ENCODE measurements around the gene PDE11A.

Gene PDE11A

DNA sequence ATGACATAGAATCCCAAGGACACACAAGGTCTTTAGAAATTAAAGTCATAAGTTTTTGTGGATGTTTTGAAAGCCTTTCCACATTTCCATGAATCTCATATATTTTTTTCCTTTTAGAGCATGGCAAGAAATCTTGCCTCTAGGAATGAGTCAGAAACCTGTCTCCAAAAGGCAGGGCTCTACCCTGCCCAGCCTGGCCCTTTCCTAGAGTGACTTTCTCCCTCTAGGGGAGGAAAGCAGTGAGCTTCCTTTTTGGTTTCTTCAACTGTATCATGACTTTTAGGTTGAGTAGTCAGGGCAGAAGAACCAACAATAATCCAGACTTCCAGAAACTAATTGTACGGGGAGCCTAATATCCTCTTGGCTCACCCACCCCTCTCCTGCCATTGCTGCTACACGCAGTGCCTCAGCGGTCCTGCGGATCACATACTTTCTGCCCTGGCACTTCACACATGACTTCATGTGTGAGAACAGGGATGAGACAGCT is 379.8 kb downstream of the PDE11A start:
- Mint-ChIP-seq H3K27ac (no peak overlapping the region), H3K36me3 (peaks cover 2% of the 10 kb centered on the region), H3K9me3 (no peaks in the 10 kb centered on the region), H3K4me3 (no peak overlapping the region), H3K27me3 (peaks cover 7% of the 10 kb centered on the region), H3K4me1 (peaks cover 4% of the 10 kb centered on the region)

- Mint-ChIP-seq H3K4me1 (peaks cover 4% of the 10 kb centered on the region), H3K9me3 (no peaks in the 10 kb centered on the region), H3K36me3 (peaks cover 2% of the 10 kb centered on the region), H3K27me3 (peaks cover 7% of the 10 kb centered on the region), H3K4me3 (no peak overlapping the region), H3K27ac (no peak overlapping the region)
Measured at GRCh38 chr2:177692042-177692782, 380.4 kb downstream of the PDE11A start.

DNA sequence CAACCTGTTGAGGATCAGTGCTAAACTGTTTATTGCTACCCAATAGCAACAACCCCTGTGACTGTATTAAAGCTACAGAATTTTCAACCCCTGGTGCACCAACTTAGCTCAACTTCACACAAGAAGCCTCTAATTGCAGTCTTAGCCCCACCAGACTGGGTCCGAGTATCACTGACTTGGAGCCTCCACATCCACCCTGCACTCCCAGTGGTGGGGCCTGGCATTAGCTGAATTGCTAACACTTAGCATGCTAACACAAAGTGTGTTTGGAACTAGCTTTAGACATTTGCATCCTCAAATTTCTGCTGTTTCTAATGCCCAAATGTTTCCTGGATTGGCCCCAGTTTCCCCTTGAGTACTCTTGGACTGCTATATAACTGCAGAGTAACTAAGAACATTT is 381.4 kb downstream of the PDE11A start:
- Mint-ChIP-seq H3K27ac (no peak overlapping the region), H3K36me3 (no peaks in the 10 kb centered on the region), H3K27me3 (peaks cover 4% of the 10 kb centered on the region), H3K4me1 (peaks cover 4% of the 10 kb centered on the region), H3K4me3 (no peak overlapping the region), H3K9me3 (no peaks in the 10 kb centered on the region)

GRCh38 chr2:177689623-177690022 is 383.0 kb downstream of the PDE11A start:
- Mint-ChIP-seq H3K4me1 (peaks cover 4% of the 10 kb centered on the region), H3K9me3 (no peaks in the 10 kb centered on the region), H3K36me3 (no peaks in the 10 kb centered on the region), H3K4me3 (no peak overlapping the region), H3K27me3 (peaks cover 4% of the 10 kb centered on the region), H3K27ac (no peak overlapping the region)

GRCh38 chr2:177688844-177689243 is 383.7 kb downstream of the PDE11A start:
- H3K4me3 Mint-ChIP-seq, result no peak overlapping the region
- no peaks in the 10 kb centered on the region for H3K36me3 Mint-ChIP-seq
- peaks cover 2% of the 10 kb centered on the region for H3K27me3 Mint-ChIP-seq
- peaks cover 4% of the 10 kb centered on the region for H3K4me1 Mint-ChIP-seq
- H3K9me3 Mint-ChIP-seq, result no peaks in the 10 kb centered on the region
- no peak overlapping the region for H3K27ac Mint-ChIP-seq

DNA sequence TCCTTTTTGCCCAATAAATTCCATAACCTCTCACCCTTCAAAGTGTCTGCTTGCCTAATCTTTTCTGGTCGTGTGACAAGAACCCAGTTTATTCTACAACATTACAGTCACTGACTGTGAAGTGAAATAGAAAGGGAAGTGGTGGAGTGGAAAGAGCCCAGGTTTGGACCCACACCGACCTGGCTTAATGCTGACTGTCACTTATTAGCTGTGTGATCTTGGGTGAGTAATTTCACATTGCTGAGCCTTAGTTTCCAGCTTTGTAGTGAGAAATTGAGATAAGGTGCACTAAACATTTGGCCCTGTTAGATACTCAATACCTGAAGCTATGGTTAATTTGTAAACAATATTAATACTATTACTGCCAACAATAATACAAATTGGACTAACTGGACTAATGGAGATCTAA is 388.9 kb downstream of the PDE11A start:
- no peaks in the 10 kb centered on the region for H3K27me3 Mint-ChIP-seq
- no peak overlapping the region for H3K4me3 Mint-ChIP-seq
- no peaks in the 10 kb centered on the region for H3K9me3 Mint-ChIP-seq
- H3K36me3 Mint-ChIP-seq, result no peaks in the 10 kb centered on the region
- no peak overlapping the region for H3K27ac Mint-ChIP-seq
- H3K4me1 Mint-ChIP-seq, result no peaks in the 10 kb centered on the region

GRCh38 chr2:177682836-177683660 is 389.5 kb downstream of the PDE11A start:
- no peaks in the 10 kb centered on the region for H3K9me3 Mint-ChIP-seq

DNA sequence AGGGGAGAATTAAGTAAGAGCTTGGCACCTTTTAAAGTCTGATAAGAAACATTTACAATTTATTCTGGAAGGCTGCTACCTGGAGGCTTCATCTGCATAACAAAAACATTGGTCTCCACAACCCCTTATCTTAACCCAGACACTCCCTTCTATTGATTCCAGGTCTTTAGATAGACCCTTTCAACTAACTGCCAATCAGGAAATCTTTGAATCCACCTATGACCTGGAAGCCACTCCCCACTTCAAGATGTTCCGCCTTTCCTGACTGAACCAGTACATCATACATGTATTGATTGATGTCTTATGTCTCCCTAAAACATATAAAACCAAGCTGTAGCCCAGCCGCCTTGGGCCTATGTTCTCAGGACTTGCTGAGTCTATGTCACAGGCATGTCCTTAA is 390.6 kb downstream of the PDE11A start:
- H3K27me3 Mint-ChIP-seq, result no peaks in the 10 kb centered on the region
- H3K27ac Mint-ChIP-seq, result no peak overlapping the region
- H3K4me3 Mint-ChIP-seq, result no peak overlapping the region
- no peaks in the 10 kb centered on the region for H3K4me1 Mint-ChIP-seq
- H3K36me3 Mint-ChIP-seq, result no peaks in the 10 kb centered on the region
- H3K9me3 Mint-ChIP-seq, result no peaks in the 10 kb centered on the region

More at GRCh38 chr2:177682836-177683660, 389.5 kb downstream of the PDE11A start:
- Mint-ChIP-seq H3K27me3 (no peaks in the 10 kb centered on the region), H3K36me3 (no peaks in the 10 kb centered on the region), H3K4me3 (no peak overlapping the region), H3K4me1 (no peaks in the 10 kb centered on the region), H3K27ac (no peak overlapping the region)

DNA sequence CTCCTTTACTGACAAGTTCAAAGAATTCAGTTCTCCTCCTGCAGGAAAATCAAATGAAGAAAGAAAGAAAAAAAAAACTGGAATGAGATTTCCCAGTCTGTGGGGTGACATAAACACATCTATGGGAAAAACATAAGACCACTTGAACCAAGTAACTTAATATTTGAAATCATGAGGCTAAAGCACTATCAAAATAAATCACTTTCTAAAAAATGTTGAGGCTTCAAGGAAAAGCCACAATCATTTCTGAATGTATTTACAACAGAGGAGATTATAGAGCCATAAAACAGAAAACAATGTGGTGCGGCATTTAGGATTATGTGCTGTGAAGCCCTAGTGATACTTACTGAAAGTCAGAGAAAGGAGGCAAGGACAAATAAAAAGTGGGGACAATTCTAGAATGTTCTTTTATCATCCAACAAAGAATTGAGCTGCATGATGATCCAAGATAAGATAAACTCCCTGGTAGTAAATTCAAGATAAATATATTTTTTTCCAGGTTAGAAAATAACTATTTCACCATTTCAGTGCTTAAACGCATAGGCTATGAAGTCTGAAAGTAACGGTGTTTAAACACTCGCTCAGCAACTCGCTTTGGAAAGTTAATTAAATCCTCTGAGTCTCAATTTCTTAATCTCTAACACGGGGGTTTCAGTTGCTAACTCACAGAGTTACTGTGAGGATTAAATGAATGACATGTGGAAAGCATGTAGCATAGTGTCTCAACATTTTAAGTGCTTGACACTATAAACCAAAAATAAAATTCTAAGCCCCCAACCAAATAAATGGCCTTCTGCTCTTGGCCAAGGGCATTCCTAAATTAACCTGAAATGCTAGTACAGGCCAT is 391.5 kb downstream of the PDE11A start:
- Mint-ChIP-seq H3K27ac (no peak overlapping the region), H3K36me3 (no peaks in the 10 kb centered on the region)

GRCh38 chr2:177679611-177680605 is 392.7 kb downstream of the PDE11A start:
- H3K27me3 Mint-ChIP-seq, result peaks cover 1% of the 10 kb centered on the region
- no peaks in the 10 kb centered on the region for H3K36me3 Mint-ChIP-seq
- H3K9me3 Mint-ChIP-seq, result no peaks in the 10 kb centered on the region
- no peaks in the 10 kb centered on the region for H3K4me1 Mint-ChIP-seq
- no peak overlapping the region for H3K4me3 Mint-ChIP-seq
- H3K27ac Mint-ChIP-seq, result no peak overlapping the region

More for the DNA sequence above, 391.5 kb downstream of the PDE11A start:
- Mint-ChIP-seq H3K27me3 (no peaks in the 10 kb centered on the region), H3K4me1 (no peaks in the 10 kb centered on the region), H3K9me3 (no peaks in the 10 kb centered on the region), H3K4me3 (no peak overlapping the region)

DNA sequence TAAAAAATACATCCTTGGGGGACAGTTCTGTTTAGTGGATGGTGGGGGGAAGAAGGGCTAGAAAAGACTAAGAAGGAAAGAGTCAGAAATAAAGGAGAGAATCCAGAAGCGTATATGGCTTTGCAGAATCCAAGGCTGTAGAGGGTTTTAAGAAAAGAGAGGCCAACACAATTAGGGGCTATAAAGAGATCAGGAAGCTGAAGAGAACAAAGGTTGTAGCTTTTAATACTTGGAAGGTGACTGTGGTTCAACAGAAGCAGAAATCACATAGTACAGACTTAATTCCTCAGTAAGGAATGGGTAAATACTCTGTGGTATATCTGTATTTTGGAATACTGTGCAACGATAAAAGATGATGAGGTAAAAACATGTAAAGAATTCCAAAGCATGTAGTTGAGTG is 393.6 kb downstream of the PDE11A start:
- Mint-ChIP-seq H3K36me3 (no peaks in the 10 kb centered on the region), H3K9me3 (no peaks in the 10 kb centered on the region), H3K4me1 (no peaks in the 10 kb centered on the region), H3K27ac (no peak overlapping the region), H3K4me3 (no peak overlapping the region), H3K27me3 (peaks cover 1% of the 10 kb centered on the region)

GRCh38 chr2:177676636-177677035 is 395.9 kb downstream of the PDE11A start:
- Mint-ChIP-seq H3K4me1 (no peaks in the 10 kb centered on the region), H3K4me3 (no peak overlapping the region), H3K36me3 (no peaks in the 10 kb centered on the region), H3K9me3 (no peaks in the 10 kb centered on the region), H3K27me3 (peaks cover 3% of the 10 kb centered on the region), H3K27ac (no peak overlapping the region)

- Mint-ChIP-seq H3K27ac (no peak overlapping the region), H3K4me3 (no peak overlapping the region), H3K4me1 (no peaks in the 10 kb centered on the region), H3K36me3 (no peaks in the 10 kb centered on the region), H3K9me3 (no peaks in the 10 kb centered on the region), H3K27me3 (peaks cover 3% of the 10 kb centered on the region)
Measured at GRCh38 chr2:177675825-177676224, 396.8 kb downstream of the PDE11A start.

DNA sequence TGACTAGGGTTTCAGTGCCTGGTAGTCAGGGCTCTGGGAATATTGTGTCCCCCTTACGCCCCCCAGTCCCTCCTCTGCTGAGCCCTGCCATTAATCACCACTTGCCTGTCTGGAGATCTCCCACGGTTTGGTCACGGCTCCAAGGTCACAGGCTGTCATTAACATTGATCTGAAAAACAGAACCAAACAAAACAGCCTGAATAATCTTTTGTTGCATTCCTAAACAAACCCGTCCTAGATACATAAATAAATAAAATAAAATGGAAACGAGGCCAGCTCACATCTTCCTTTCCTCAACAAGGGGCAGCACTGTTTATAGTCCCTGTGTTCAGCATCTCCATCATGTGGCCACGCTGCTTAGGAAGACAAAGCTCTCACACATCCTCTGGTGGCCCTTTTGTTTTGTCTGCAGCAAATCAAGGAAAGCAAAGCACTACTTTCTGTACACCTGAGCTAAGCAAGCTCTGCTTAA is 397.2 kb downstream of the PDE11A start:
- H3K27ac Mint-ChIP-seq, result no peak overlapping the region
- H3K36me3 Mint-ChIP-seq, result no peaks in the 10 kb centered on the region
- H3K4me3 Mint-ChIP-seq, result no peak overlapping the region
- H3K9me3 Mint-ChIP-seq, result no peaks in the 10 kb centered on the region
- no peaks in the 10 kb centered on the region for H3K4me1 Mint-ChIP-seq
- peaks cover 3% of the 10 kb centered on the region for H3K27me3 Mint-ChIP-seq
